CD4-positive, alpha-beta T cell (primary cell): Measurements from ENCODE around the gene ANKRD17. TPM values are rescaled to one million over a fixed set of nuclear protein-coding genes. Genes with fewer than 3 reads are reported as not detected.

Experiments used
- ATAC-seq: fragments of 200-7000 bp; cut with Tn5 transposase; one replicate; pipeline ENCODE4 v1.10.0; 2022; ENCODE audit warnings: mild to moderate bottlenecking; ENCODE audit not compliant: poor library complexity
- CTCF ChIA-PET: fragments of 350-600 bp; sonication (Branson Sonifier 250); formaldehyde crosslinking; loops from one replicate; lab custom pipeline; 2021; ENCODE audit warnings: antibody characterized with exemption, inconsistent platforms; lab: Charles Lee
- POLR2A ChIA-PET: fragments of 350-600 bp; sonication (Branson Sonifier 250); formaldehyde crosslinking; loops from one replicate; lab custom pipeline; 2021; ENCODE audit warnings: antibody characterized with exemption, inconsistent platforms; lab: Charles Lee
- DNase-seq, 14 experiments: peaks; one replicate each; pipeline ENCODE4 v3.0.0-alpha.2; 2013 to 2020; ENCODE audit warnings: mixed read lengths in 2 of 14
- H3K27ac ChIP-seq, 2 donors: one replicate each; pipeline versions ENCODE4 v1.5.1 to v1.7.0; 2013; ENCODE audit warnings: low read length in 2 of 2, low read depth in 1 of 2, mild to moderate bottlenecking in 1 of 2
- H3K27me3 ChIP-seq, 2 experiments: 1 replicate in 1 of 2; 2 replicates in 1 of 2; pipeline versions ENCODE4 v1.6.1 to v1.7.0; 2013; ENCODE audit warnings: low read length in 2 of 2, control low read depth in 1 of 2, mild to moderate bottlenecking in 1 of 2, moderate library complexity in 1 of 2; ENCODE audit not compliant: insufficient read depth in 2 of 2, control insufficient read depth in 1 of 2
- H3K36me3 ChIP-seq: one replicate; pipeline ENCODE4 v1.6.1; 2013; ENCODE audit warnings: low read length, control low read depth; ENCODE audit not compliant: insufficient read depth
- H3K4me1 ChIP-seq: one replicate; pipeline ENCODE4 v1.6.1; 2013; ENCODE audit warnings: low read length, control low read depth; ENCODE audit not compliant: insufficient read depth
- H3K4me3 ChIP-seq: one replicate; pipeline ENCODE4 v1.5.1; 2013; ENCODE audit warnings: mild to moderate bottlenecking, low read length, moderate library complexity
- H3K9me3 ChIP-seq, 2 experiments: 1 replicate in 1 of 2; 2 replicates in 1 of 2; pipeline versions ENCODE4 v1.6.1 to v1.7.0; 2013; ENCODE audit warnings: low read length in 2 of 2, mild to moderate bottlenecking in 2 of 2, control low read depth in 1 of 2, moderate library complexity in 1 of 2; ENCODE audit not compliant: control insufficient read depth in 1 of 2, insufficient read depth in 1 of 2
- H3K27ac Mint-ChIP-seq: one replicate; pipeline ENCODE4 v1.8.0; 2020; ENCODE audit warnings: mixed read lengths
- H3K27me3 Mint-ChIP-seq: one replicate; pipeline ENCODE4 v1.8.0; 2021; ENCODE audit warnings: mixed read lengths
- H3K36me3 Mint-ChIP-seq: one replicate; pipeline ENCODE4 v1.8.0; 2021; ENCODE audit warnings: low read depth, mixed read lengths
- H3K4me1 Mint-ChIP-seq: one replicate; pipeline ENCODE4 v1.8.0; 2021; ENCODE audit warnings: low read depth, mixed read lengths
- H3K4me3 Mint-ChIP-seq: one replicate; pipeline ENCODE4 v1.8.0; 2020; ENCODE audit warnings: mild to moderate bottlenecking, mixed read lengths
- H3K9me3 Mint-ChIP-seq: one replicate; pipeline ENCODE4 v1.8.0; 2020; ENCODE audit warnings: mixed read lengths
- CTCF ChIP-seq: fragments of 200-600 bp; IDR thresholded peaks from one replicate; pipeline ENCODE4 v1.8.0; 2022; ENCODE audit warnings: antibody characterized with exemption, mild to moderate bottlenecking
- intact Hi-C, 2 experiments: fragments of 100-400 bp; cut with DNase I in 1 of 2; cut with micrococcal nuclease in 1 of 2; formaldehyde crosslinking; loops; one replicate each; pipeline versions ENCODE4 v1.15.1 to v1.9.0; 2023 to 2025; cut with DNase I, micrococcal nuclease
- total RNA-seq, 174 experiments: library from RNA in 2 of 174; stranded (reverse) in 2 of 174; gene quantifications; one replicate each; pipeline ENCODE4 v1.2.3 and lab custom pipeline; 2021 to 2026

ANKRD17 gene
- total RNA-seq, 2 experiments from 2014 or later, result 31.9 to 34.1 TPM

- intact Hi-C loops, result no loop called here
- no peak for TF ChIP-seq CTCF
- Histone ChIP-seq H3K27ac (no peak overlapping the region), H3K4me1 (no peaks in the 10 kb centered on the region), H3K36me3 (peaks cover 34% of the 10 kb centered on the region), H3K9me3 (no peaks in the 10 kb centered on the region), H3K27me3 (no peaks in the 10 kb centered on the region), H3K4me3 (no peak overlapping the region)
- Mint-ChIP-seq H3K4me3 (no peak overlapping the region), H3K27me3 (no peaks in the 10 kb centered on the region), H3K36me3 (peaks cover 57% of the 10 kb centered on the region), H3K4me1 (no peaks in the 10 kb centered on the region), H3K27ac (no peak overlapping the region), H3K9me3 (no peaks in the 10 kb centered on the region)
- DNase-seq, result no peak
- ChIA-PET POLR2A (no interaction called here), CTCF (no interaction called here)
- ATAC-seq, result no peak
Observed at GRCh38 chr4:73053076-73053475, 205.5 kb downstream of the ANKRD17 start.

DNA sequence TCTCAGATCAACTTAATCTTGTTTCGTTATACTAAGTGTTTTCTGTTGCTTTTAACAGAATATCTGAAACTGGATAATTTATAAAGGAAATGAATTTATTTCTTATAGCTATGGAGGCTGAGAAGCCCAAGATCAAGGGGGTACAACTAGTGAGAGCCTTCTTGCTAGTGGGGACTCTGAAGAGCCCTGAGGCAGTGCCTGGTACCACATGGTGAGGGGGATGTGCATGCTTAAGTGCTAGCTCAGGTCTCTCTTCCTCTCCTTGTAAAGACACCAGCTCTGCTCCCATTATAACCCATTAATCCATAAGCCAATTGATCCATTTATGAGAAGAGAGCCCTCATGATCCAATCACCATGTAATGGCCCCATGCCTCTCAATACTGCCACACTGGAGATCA lies 207.0 kb downstream of the ANKRD17 start:
- ATAC-seq, result no peak
- Histone ChIP-seq H3K9me3 (no peaks in the 10 kb centered on the region), H3K4me1 (no peaks in the 10 kb centered on the region), H3K27me3 (no peaks in the 10 kb centered on the region), H3K36me3 (peaks cover 21% of the 10 kb centered on the region), H3K4me3 (no peak overlapping the region), H3K27ac (no peak overlapping the region)
- CTCF ChIA-PET, result no interaction called here
- H3K36me3 Mint-ChIP-seq, result peaks cover 47% of the 10 kb centered on the region
- POLR2A ChIA-PET, result no interaction called here
- H3K27me3 Mint-ChIP-seq, result no peaks in the 10 kb centered on the region
- no peaks in the 10 kb centered on the region for H3K4me1 Mint-ChIP-seq
- intact Hi-C loops, result no loop called here
- TF ChIP-seq CTCF, result no peak
- DNase-seq, result no peak
- H3K27ac Mint-ChIP-seq, result no peak overlapping the region
- no peak overlapping the region for H3K4me3 Mint-ChIP-seq
- no peaks in the 10 kb centered on the region for H3K9me3 Mint-ChIP-seq

- peaks cover 8% of the 10 kb centered on the region for H3K9me3 Mint-ChIP-seq
- no peak for ATAC-seq
- no peak overlapping the region for H3K4me3 ChIP-seq
- intact Hi-C loops, result no loop called here
- no peaks in the 10 kb centered on the region for H3K4me1 Mint-ChIP-seq
- H3K27me3 Mint-ChIP-seq, result no peaks in the 10 kb centered on the region
- DNase-seq, result no peak
- no peak overlapping the region for H3K27ac Mint-ChIP-seq
- no peak overlapping the region for H3K27ac ChIP-seq
- ChIA-PET CTCF (no interaction called here), POLR2A (no interaction called here)
- TF ChIP-seq CTCF, result no peak
- no peaks in the 10 kb centered on the region for H3K4me1 ChIP-seq
- H3K36me3 ChIP-seq, result no peaks in the 10 kb centered on the region
- H3K9me3 ChIP-seq, result no peaks in the 10 kb centered on the region
- peaks cover 4% of the 10 kb centered on the region for H3K36me3 Mint-ChIP-seq
- H3K27me3 ChIP-seq, result no peaks in the 10 kb centered on the region
- H3K4me3 Mint-ChIP-seq, result no peak overlapping the region
Observed at GRCh38 chr4:73045879-73046278, 212.7 kb downstream of the ANKRD17 start.
